Right renal cortex interstitium (tissue), 3 donors: Measurements from ENCODE around the gene FLVCR2. TPM values are rescaled to one million over a fixed set of nuclear protein-coding genes. Genes with fewer than 3 reads are reported as not detected.
A peak's percentile ranks its signal among the peaks of the same experiment; 100 is the strongest.

Experiments
- DNase-seq, 3 donors: peaks; one replicate each; pipeline ENCODE4 v3.0.0-alpha.2; 2013; ENCODE audit warnings: low read depth in 3 of 3, low spot score in 2 of 3
- polyA plus RNA-seq, 3 donors: library from polyadenylated mRNA; unstranded; fragments of 120-200 nt; gene quantifications; one replicate each; pipeline ENCODE4 v1.2.1, GENCODE V29; 2013; ENCODE audit not compliant: insufficient read length in 3 of 3

Gene FLVCR2
- polyA plus RNA-seq, 3 donors: 7.8 to 8.9 (median 7.9) TPM

DNA sequence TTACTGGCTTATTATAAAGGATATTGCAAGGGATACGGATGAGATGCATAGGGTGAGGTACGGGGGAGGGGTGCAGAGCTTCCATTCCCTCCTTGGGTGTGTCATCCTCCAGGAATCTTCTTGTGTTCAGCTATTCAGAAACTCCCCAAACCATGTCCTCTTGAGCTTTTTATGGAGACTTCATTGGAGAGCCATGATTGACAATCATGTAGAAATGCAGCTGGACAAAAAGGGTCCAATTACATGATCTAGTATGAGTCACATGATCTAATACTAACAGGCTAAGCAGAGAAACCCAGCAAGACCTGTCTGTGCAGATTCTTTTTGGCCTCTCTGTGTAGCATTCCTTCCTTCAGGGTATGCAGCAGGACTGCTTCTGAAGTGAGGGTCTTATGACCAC is 23.9 kb upstream of the FLVCR2 start:
- no peak for DNase-seq

DNA sequence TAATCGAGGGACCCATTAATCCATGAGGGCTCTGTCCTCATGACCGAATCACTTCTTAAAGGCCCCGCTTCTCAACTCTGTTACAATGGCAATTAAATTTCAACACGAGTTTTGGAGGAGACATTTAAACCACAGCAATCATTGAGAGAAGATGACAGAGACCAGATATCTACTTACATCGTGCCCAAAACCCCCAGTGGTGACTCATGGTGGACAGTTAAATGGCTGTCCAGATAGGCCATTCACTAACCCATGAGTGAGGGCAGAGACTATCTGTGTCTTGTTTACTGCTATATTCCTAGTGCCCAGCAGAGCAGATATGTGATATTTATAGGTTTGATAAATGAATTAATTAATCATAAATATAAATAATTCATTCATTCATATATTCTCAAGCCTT is 20.0 kb upstream of the FLVCR2 start:
- no peak for DNase-seq

- DNase-seq: no peak
Observed at GRCh38 chr14:75559045-75559444, 19.4 kb upstream of the FLVCR2 start.

DNA sequence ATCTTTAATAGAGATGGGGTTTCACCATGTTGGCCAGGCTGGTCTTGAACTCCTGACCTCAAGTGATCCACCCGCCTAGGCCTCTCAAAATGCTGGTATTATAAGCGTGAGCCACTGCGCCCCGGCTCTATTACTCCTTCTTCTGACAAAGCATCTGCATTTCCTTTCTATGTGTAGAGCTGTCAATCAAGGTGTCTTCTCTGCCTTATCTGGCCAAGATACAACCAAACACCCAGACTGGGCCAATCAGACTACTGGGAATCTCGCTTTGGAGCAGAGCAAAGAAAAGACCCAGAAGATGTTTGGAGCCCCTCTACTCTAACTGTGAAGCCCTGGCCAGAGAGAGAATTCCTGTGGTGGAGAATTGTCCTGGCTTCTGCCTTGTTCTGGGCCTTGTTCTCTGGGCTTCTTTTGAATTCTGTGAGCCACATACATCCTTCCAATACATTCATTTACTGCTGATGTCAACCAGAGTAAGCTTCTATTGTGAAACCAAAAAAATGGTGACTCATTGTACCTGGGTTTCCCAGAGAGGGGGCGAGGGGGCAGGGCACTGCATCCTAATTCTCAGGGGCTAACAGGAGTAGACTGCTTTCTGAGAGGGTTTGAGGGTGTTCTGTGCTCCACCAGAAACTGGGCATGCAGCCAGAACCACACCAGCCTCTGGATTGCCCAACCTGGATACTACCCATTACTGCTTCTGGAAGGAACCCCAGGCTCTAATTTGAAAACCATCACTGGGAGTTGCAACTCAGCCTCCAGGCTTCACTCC is 18.8 kb upstream of the FLVCR2 start:
- DNase-seq: no peak

- DNase-seq: peak; percentile 61 to 71 (median 68)
Observed at GRCh38 chr14:75561013-75561432, 17.4 kb upstream of the FLVCR2 start.

DNA sequence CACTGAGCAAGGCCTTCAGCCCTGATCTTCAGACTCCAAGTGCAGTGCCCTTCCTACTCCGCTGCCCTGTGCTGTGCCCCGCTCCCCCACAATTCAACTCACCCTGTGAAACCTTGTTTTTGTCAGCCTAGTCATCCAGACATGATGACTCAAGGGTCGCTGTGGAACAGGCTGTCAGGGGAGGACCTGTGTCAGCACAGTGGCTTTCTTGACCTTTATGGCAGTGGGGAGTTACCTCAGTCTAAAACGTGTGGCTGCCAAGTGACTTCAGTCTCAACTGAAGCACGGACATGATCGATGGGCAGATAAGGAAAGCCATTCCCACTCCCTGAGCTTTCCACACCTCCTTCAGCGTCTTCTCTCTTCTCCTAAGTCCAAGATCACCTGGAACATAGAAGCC is 16.3 kb upstream of the FLVCR2 start:
- no peak for DNase-seq

GRCh38 chr14:75562489-75562888 is 15.9 kb upstream of the FLVCR2 start:
- no peak for DNase-seq

GRCh38 chr14:75563931-75564330 is 14.5 kb upstream of the FLVCR2 start:
- DNase-seq: no peak

GRCh38 chr14:75565056-75565455 is 13.4 kb upstream of the FLVCR2 start:
- no peak for DNase-seq

DNA sequence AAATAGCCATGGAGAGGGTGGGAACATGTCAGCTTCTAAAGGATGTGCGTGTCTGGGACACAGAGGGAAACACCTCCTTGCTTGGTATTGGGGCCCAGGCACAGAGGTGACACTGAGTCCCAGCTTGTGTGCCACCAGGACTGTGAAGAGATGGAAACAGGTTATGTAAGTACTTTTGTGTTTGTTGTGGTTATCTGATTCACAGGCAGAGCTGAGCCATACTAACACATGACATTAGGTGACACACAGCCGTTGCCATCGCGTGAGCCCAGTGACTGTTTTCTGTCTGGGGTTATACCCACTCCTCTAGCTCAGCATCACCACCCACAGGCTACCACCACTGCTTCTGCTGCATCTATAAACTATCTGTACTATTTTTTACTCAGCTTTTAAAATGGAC is 12.1 kb upstream of the FLVCR2 start:
- DNase-seq: no peak

DNA sequence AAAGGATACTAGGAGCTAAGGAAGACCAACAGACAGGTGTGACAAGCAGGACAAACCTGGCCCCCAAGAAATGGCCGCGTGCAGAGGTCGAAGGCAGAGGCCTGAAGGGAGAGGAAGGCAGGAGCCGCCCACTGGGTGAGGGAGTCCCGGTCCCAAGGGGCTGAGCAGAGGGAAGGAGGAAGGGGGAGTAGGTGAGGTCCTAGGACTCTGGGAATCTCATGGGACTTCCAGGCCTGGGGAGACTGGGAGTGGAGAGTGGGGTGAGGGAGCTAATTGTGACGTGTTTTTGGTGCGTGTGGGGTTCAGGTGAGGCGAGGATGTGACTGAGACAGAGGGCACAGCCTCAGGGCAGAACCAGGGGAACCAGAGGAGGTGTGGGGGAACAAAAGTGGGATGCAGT is 11.7 kb upstream of the FLVCR2 start:
- DNase-seq: no peak

GRCh38 chr14:75568140-75568539 is 10.3 kb upstream of the FLVCR2 start:
- DNase-seq: no peak

GRCh38 chr14:75568791-75569190 is 9.6 kb upstream of the FLVCR2 start:
- DNase-seq: no peak

DNA sequence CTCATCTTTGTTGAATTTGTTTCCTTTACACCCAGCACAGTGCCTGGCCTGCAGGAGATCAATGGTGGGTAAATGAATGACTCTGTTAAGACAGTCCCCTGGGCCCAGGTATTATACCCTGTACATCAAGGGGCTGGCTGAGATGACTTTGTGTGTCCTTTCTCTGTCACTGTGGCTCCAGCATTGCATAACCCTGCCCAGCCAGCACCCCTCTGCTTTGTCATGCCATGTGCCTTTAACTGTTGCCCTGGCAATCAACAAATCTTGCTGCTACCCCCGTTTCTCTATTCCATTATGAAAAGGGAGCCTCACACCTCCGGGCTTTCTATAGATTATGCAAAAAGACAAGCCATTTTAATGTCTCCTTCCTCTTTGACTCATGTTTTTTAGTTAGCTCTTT is 7.6 kb upstream of the FLVCR2 start:
- no peak for DNase-seq

- no peak for DNase-seq
Observed at GRCh38 chr14:75572104-75572503, 6.3 kb upstream of the FLVCR2 start.

GRCh38 chr14:75577090-75577489 is 1.3 kb upstream of the FLVCR2 start:
- no peak for DNase-seq

- DNase-seq: peak; percentile 61 to 68 (median 66)
Observed at GRCh38 chr14:75577729-75578101, 705 bp upstream of the FLVCR2 start.

DNA sequence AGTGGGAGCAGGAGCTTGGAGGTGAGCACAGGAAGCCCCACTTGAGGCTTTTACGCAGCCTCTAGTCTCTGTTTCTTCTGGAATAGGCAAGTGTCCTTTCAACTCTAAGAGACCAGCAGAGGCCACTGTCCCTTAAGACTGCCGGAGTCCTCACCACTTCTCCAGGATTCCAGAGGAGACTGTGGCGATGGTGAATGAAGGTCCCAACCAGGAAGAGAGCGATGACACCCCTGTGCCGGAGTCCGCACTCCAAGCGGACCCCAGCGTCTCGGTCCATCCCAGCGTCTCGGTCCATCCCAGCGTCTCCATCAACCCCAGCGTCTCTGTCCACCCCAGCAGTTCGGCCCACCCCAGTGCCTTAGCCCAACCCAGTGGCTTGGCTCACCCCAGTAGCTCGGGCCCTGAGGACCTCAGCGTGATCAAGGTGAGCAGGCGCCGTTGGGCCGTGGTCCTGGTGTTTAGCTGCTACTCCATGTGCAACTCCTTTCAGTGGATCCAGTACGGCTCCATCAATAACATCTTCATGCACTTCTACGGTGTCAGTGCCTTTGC is 442 bp downstream of the FLVCR2 start:
- DNase-seq: peak in 2 of 3 donors; percentile 20 to 29

DNA sequence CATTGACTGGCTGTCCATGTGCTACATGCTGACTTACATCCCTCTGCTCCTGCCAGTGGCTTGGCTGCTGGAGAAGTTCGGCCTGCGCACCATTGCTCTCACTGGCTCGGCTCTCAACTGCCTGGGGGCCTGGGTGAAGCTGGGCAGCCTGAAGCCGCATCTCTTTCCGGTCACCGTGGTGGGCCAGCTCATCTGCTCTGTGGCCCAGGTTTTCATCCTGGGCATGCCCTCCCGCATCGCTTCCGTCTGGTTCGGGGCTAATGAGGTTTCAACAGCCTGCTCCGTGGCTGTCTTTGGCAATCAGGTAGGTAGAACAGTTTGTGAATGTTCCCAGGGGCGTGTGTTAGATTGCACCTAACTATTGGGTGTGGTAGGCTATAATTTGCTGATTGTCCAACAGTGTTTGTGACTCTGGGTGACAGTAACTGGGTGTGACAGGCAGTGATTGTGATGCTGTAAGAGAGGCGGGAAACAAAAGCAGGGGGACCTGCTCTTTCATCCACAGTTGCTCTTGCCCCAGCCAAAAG is 981 bp downstream of the FLVCR2 start:
- DNase-seq: no peak

DNA sequence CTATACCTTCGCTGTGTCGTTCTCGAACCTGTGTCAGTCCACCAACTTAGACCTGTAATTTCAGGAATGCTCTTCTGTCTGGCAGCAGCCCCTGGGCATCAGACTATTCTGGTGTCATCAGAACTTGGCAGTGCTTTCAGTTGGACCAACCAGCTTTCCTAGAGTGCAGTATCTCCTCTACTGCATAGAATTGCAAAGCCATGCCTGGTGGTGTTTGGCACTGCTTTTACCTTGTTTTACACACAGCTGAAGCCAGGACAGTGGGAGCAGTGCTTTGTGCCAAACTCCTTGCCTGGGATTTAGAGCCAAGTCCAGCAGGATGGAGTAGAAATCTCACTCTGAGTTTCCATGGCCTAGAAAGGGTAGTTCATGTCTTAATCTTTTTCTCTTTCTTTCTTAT is 1.5 kb downstream of the FLVCR2 start:
- DNase-seq: no peak

- DNase-seq: no peak
Observed at GRCh38 chr14:75587388-75587787, 9.0 kb downstream of the FLVCR2 start.

GRCh38 chr14:75589931-75590330 is 11.5 kb downstream of the FLVCR2 start:
- no peak for DNase-seq
